WTC11 (cell line): Measurements from ENCODE around the gene PGAP3. TPM values are rescaled to one million over a fixed set of nuclear protein-coding genes. Genes with fewer than 3 reads are reported as not detected.
A peak's percentile ranks its signal among the peaks of the same experiment; 100 is the strongest.

ENCODE experiments used
- ATAC-seq: fragments of 200-7000 bp; cut with Tn5 transposase; 2 replicates; pipeline ENCODE4 v1.10.0; 2021; ENCODE audit warnings: mild to moderate bottlenecking, moderate library complexity
- CTCF ChIA-PET: fragments of 300-600 bp; sonication (Branson Sonifier 250); formaldehyde crosslinking; loops from one replicate; lab custom pipeline; 2021; ENCODE audit warnings: antibody characterized with exemption; lab: Charles Lee
- POLR2A ChIA-PET: fragments of 350-600 bp; sonication (Branson Sonifier 250); formaldehyde crosslinking; loops from one replicate; lab custom pipeline; 2021; ENCODE audit warnings: antibody characterized with exemption; lab: Charles Lee
- DNase-seq: peaks from one replicate; pipeline ENCODE4 v3.0.0; 2021; ENCODE audit warnings: low spot score
- H3K27ac Mint-ChIP-seq: 2 replicates; pipeline ENCODE4 v1.8.0; 2021; ENCODE audit warnings: mixed read lengths
- H3K27me3 Mint-ChIP-seq: 2 replicates; pipeline ENCODE4 v1.8.0; 2021; ENCODE audit warnings: low read depth, mild to moderate bottlenecking, moderate library complexity, mixed read lengths
- H3K36me3 Mint-ChIP-seq: 2 replicates; pipeline ENCODE4 v1.8.0; 2021; ENCODE audit warnings: mixed read lengths
- H3K4me1 Mint-ChIP-seq: 2 replicates; pipeline ENCODE4 v1.8.0; 2022; ENCODE audit warnings: mixed read lengths
- H3K4me3 Mint-ChIP-seq: 2 replicates; pipeline ENCODE4 v1.8.0; 2021; ENCODE audit warnings: mild to moderate bottlenecking, moderate library complexity, mixed read lengths
- H3K9me3 Mint-ChIP-seq: 2 replicates; pipeline ENCODE4 v1.8.0; 2021; ENCODE audit warnings: mixed read lengths
- ARID4B ChIP-seq: sonication (generic); formaldehyde crosslinking; IDR thresholded peaks from 2 replicates; pipeline ENCODE4 v1.8.0; 2023; ENCODE audit warnings: missing genetic modification reagents, mild to moderate bottlenecking, borderline replicate concordance
- ATF3 ChIP-seq: sonication (generic); formaldehyde crosslinking; conservative IDR thresholded peaks from 2 replicates; pipeline ENCODE4 v1.8.1; 2022; ENCODE audit warnings: mild to moderate bottlenecking, missing genetic modification reagents
- CDX4 ChIP-seq: fragments of 250-450 bp; sonication (Bioruptor Pico); IDR thresholded peaks from 2 replicates; pipeline ENCODE4 v1.9.0; 2021; ENCODE audit warnings: moderate library complexity, mild to moderate bottlenecking, inconsistent platforms, borderline replicate concordance
- E2F1 ChIP-seq: sonication (generic); formaldehyde crosslinking; IDR thresholded peaks from 2 replicates; pipeline ENCODE4 v1.8.0; 2022; ENCODE audit warnings: mild to moderate bottlenecking, missing genetic modification reagents
- ELF4 ChIP-seq: sonication (generic); formaldehyde crosslinking; IDR thresholded peaks from 2 replicates; pipeline ENCODE4 v1.8.1; 2022; ENCODE audit warnings: low read depth, mild to moderate bottlenecking, moderate library complexity, missing genetic modification reagents
- ERG ChIP-seq: fragments of 250-450 bp; sonication (Bioruptor Pico); IDR thresholded peaks from 2 replicates; pipeline ENCODE4 v1.8.0; 2021; ENCODE audit warnings: mild to moderate bottlenecking
- IRF2 ChIP-seq: sonication (generic); formaldehyde crosslinking; IDR thresholded peaks from 2 replicates; pipeline ENCODE4 v1.8.0; 2022; ENCODE audit warnings: low read depth, missing genetic modification reagents, borderline replicate concordance
- KAT7 ChIP-seq: sonication (generic); formaldehyde crosslinking; IDR thresholded peaks from 2 replicates; pipeline ENCODE4 v1.8.1; 2023; ENCODE audit warnings: missing genetic modification reagents, mild to moderate bottlenecking, borderline replicate concordance
- MAX ChIP-seq: sonication (generic); formaldehyde crosslinking; IDR thresholded peaks from 2 replicates; pipeline ENCODE4 v1.8.0; 2022; ENCODE audit warnings: mild to moderate bottlenecking, missing genetic modification reagents
- MXD4 ChIP-seq: fragments of 250-450 bp; sonication (Bioruptor Pico); IDR thresholded peaks from 2 replicates; pipeline ENCODE4 v1.8.0; 2021; ENCODE audit warnings: mild to moderate bottlenecking, moderate library complexity, borderline replicate concordance
- NR3C1 ChIP-seq: sonication (generic); formaldehyde crosslinking; conservative IDR thresholded peaks from 2 replicates; pipeline ENCODE4 v1.8.1; 2023; ENCODE audit warnings: low read depth, mild to moderate bottlenecking, missing genetic modification reagents
- PRDM15 ChIP-seq: sonication (generic); formaldehyde crosslinking; IDR thresholded peaks from 2 replicates; pipeline ENCODE4 v1.8.0; 2022; ENCODE audit warnings: missing genetic modification reagents
- PREB ChIP-seq: sonication (generic); formaldehyde crosslinking; IDR thresholded peaks from 2 replicates; pipeline ENCODE4 v1.8.1; 2022; ENCODE audit warnings: mild to moderate bottlenecking, missing genetic modification reagents, moderate library complexity, borderline replicate concordance
- RELA ChIP-seq: sonication (generic); formaldehyde crosslinking; IDR thresholded peaks from 2 replicates; pipeline ENCODE4 v1.8.1; 2022; ENCODE audit warnings: missing genetic modification reagents, mild to moderate bottlenecking, borderline replicate concordance
- SMAD3 ChIP-seq: sonication (generic); formaldehyde crosslinking; IDR thresholded peaks from 2 replicates; pipeline ENCODE4 v1.8.0; 2022; ENCODE audit warnings: missing genetic modification reagents, mild to moderate bottlenecking, borderline replicate concordance
- ZNF396 ChIP-seq: fragments of 250-450 bp; sonication (Bioruptor Pico); IDR thresholded peaks from 2 replicates; pipeline ENCODE4 v1.8.0; 2021; ENCODE audit warnings: mild to moderate bottlenecking, moderate library complexity, borderline replicate concordance
- ZNF512 ChIP-seq: sonication (generic); formaldehyde crosslinking; IDR thresholded peaks from 2 replicates; pipeline ENCODE4 v1.8.1; 2022; ENCODE audit warnings: missing genetic modification reagents, borderline replicate concordance
- ZNF671 ChIP-seq: fragments of 250-450 bp; sonication (Bioruptor Pico); IDR thresholded peaks from 2 replicates; pipeline ENCODE4 v1.8.0; 2021; ENCODE audit warnings: mild to moderate bottlenecking
- total RNA-seq: library from RNA; stranded (reverse); gene quantifications from 3 replicates; pipeline ENCODE4 v1.2.3, GENCODE V29; 2021

The PGAP3 gene
- total RNA-seq, 1 experiment from 2014 or later: 24.9 TPM

GRCh38 chr17:39639566-39640458 lies 48.0 kb downstream of the PGAP3 start:
- CTCF ChIA-PET: interaction anchor here (0.9 to 23.6 kb wide), 8 partner anchors 9 to 36 kb away, joined by 3 to 851 read pairs (median 5); no protein-coding TSS in a partner anchor
- Mint-ChIP-seq H3K36me3 (no peaks in the 10 kb centered on the region), H3K4me3 (peak overlapping the region; percentile 4), H3K4me1 (peaks cover 68% of the 10 kb centered on the region), H3K27ac (peak overlapping the region; percentile 80), H3K9me3 (no peaks in the 10 kb centered on the region), H3K27me3 (no peaks in the 10 kb centered on the region)
- no peak for ATAC-seq
- TF ChIP-seq NR3C1 (CRISPR knock-in tag): no peak
- no peak for TF ChIP-seq IRF2
- TF ChIP-seq RELA (CRISPR knock-in tag): no peak
- no peak for TF ChIP-seq ELF4 (CRISPR knock-in tag)
- no peak for TF ChIP-seq ATF3 (CRISPR knock-in tag)
- no peak for TF ChIP-seq MAX (CRISPR knock-in tag)
- no peak for TF ChIP-seq CDX4
- no peak for TF ChIP-seq ARID4B
- TF ChIP-seq ERG (CRISPR knock-in tag): no peak
- no peak for TF ChIP-seq MXD4
- TF ChIP-seq E2F1 (CRISPR knock-in tag): no peak
- no peak for TF ChIP-seq ZNF512 (CRISPR knock-in tag)
- no peak for TF ChIP-seq ZNF396
- POLR2A ChIA-PET: no interaction called here
- DNase-seq: no peak

GRCh38 chr17:39639043-39639442 lies 48.8 kb downstream of the PGAP3 start:
- Mint-ChIP-seq H3K9me3 (no peaks in the 10 kb centered on the region), H3K4me3 (no peak overlapping the region), H3K4me1 (peaks cover 68% of the 10 kb centered on the region), H3K27me3 (no peaks in the 10 kb centered on the region), H3K36me3 (no peaks in the 10 kb centered on the region), H3K27ac (no peak overlapping the region)
- ChIA-PET POLR2A (no interaction called here), CTCF (interaction anchor here (0.7 to 23.6 kb wide), 6 partner anchors 8 to 91 kb away, joined by 3 to 851 read pairs (median 8); no protein-coding TSS in a partner anchor)
- ATAC-seq (no peak), DNase-seq (no peak)
- TF ChIP-seq PREB (CRISPR knock-in tag): no peak
- no peak for TF ChIP-seq ZNF671 (CRISPR knock-in tag)
- TF ChIP-seq PRDM15 (CRISPR knock-in tag): no peak
- TF ChIP-seq MXD4: no peak
- TF ChIP-seq SMAD3 (CRISPR knock-in tag): no peak
- no peak for TF ChIP-seq KAT7
